ENCODE results near the gene EFHC1.

DNA sequence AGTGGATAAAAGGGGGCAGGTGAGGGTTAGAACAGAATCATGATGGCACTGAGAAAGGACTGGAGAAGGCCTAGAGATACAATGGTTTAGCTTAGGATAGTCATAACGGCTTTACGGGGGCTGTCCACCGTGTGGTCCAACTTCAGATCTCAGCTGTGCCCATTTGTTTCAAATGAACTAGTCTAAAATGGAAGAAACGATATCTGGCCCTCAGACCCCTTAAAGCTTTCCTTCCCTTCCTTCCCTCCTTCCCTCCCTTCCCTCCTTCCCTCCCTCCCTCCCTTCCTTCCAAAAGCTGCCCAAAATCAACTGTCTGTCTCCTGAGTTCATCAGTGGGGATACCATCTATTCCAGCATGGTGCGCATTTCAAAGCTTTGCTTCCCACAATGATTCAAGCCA, 128.9 kb downstream of the EFHC1 start:
- TF ChIP-seq, protein P1, sequence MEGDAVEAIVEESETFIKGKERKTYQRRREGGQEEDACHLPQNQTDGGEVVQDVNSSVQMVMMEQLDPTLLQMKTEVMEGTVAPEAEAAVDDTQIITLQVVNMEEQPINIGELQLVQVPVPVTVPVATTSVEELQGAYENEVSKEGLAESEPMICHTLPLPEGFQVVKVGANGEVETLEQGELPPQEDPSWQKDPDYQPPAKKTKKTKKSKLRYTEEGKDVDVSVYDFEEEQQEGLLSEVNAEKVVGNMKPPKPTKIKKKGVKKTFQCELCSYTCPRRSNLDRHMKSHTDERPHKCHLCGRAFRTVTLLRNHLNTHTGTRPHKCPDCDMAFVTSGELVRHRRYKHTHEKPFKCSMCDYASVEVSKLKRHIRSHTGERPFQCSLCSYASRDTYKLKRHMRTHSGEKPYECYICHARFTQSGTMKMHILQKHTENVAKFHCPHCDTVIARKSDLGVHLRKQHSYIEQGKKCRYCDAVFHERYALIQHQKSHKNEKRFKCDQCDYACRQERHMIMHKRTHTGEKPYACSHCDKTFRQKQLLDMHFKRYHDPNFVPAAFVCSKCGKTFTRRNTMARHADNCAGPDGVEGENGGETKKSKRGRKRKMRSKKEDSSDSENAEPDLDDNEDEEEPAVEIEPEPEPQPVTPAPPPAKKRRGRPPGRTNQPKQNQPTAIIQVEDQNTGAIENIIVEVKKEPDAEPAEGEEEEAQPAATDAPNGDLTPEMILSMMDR (conservative IDR thresholded peaks at IDR 0.05; ENCODE audit: low read depth in 2 of 2): no peak
- TF ChIP-seq JUNB (IDR thresholded peaks at IDR 0.05; ENCODE audit: unreplicated experiment) (no peak), POLR2AphosphoS5 (IDR thresholded peaks at IDR 0.05; ENCODE audit: low read depth) (no peak), ZNF331 (CRISPR knock-in tag; IDR thresholded peaks at IDR 0.05; ENCODE audit: low read depth) (no peak)

Data from GM23338 (cell line).